PC-9 (cell line): ENCODE measurements around the gene AKNAD1. TPM values are rescaled to one million over a fixed set of nuclear protein-coding genes. Genes with fewer than 3 reads are reported as not detected.

Experiments
- BruUV-seq: library from RNA; stranded (reverse); fragments of 400-500 nt; replicated peaks from 2 replicates; lab custom pipeline; 2021; lab: Mats Ljungman, UMichigan
- CTCF ChIA-PET: fragments of 300-600 bp; sonication (Branson Sonifier 250); formaldehyde crosslinking; loops from one replicate; lab custom pipeline; 2022; ENCODE audit warnings: antibody characterized with exemption; lab: Charles Lee
- POLR2A ChIA-PET: fragments of 300-600 bp; sonication (Branson Sonifier 250); formaldehyde crosslinking; loops from one replicate; lab custom pipeline; 2022; ENCODE audit warnings: antibody characterized with exemption; ENCODE audit not compliant: unreplicated experiment; lab: Charles Lee
- DNase-seq, 2 experiments: peaks; one replicate each; pipeline versions ENCODE4 v3.0.0 to v3.0.0-alpha.2; 2015 to 2022; ENCODE audit warnings: mixed read lengths in 1 of 2
- H2AFZ ChIP-seq: fragments of 200-600 bp; sonication (generic); 2 replicates; pipeline ENCODE4 v1.8.1; 2017; ENCODE audit warnings: antibody characterized with exemption
- H3F3A ChIP-seq: fragments of 200-600 bp; sonication (generic); 2 replicates; pipeline ENCODE4 v1.8.1; 2017; ENCODE audit warnings: antibody characterized with exemption, mild to moderate bottlenecking, low read depth; ENCODE audit not compliant: insufficient read depth
- H3K27ac ChIP-seq: fragments of 200-600 bp; sonication (generic); 2 replicates; pipeline ENCODE4 v1.6.1; 2016; ENCODE audit warnings: mixed run types
- H3K27me3 ChIP-seq: fragments of 200-600 bp; sonication (generic); 2 replicates; pipeline ENCODE4 v1.6.1; 2016; ENCODE audit warnings: low read depth, mixed run types; ENCODE audit not compliant: insufficient read depth
- H3K36me3 ChIP-seq: fragments of 200-600 bp; sonication (generic); 2 replicates; pipeline ENCODE4 v1.6.1; 2016; ENCODE audit warnings: low read depth, mixed run types
- H3K4me1 ChIP-seq: fragments of 200-600 bp; sonication (generic); replicated peaks from 2 replicates; pipeline ENCODE4 v1.6.1; 2016; ENCODE audit warnings: mixed run types; ENCODE audit not compliant: insufficient read depth
- H3K4me2 ChIP-seq: fragments of 200-600 bp; sonication (generic); 2 replicates; pipeline ENCODE4 v1.6.1; 2017; ENCODE audit warnings: mixed run types
- H3K4me3 ChIP-seq: fragments of 200-600 bp; sonication (generic); 2 replicates; pipeline ENCODE4 v1.6.1; 2016; ENCODE audit warnings: mixed run types
- H3K79me2 ChIP-seq: fragments of 200-600 bp; sonication (generic); 2 replicates; pipeline ENCODE4 v1.6.1; 2017; ENCODE audit warnings: low read depth, mixed run types
- H3K9me2 ChIP-seq: fragments of 200-600 bp; sonication (generic); 2 replicates; pipeline ENCODE4 v1.8.1; 2017; ENCODE audit warnings: mild to moderate bottlenecking; ENCODE audit not compliant: insufficient read depth
- H3K9me3 ChIP-seq: fragments of 200-600 bp; sonication (generic); 2 replicates; pipeline ENCODE4 v1.8.1; 2016; ENCODE audit warnings: low read depth; ENCODE audit not compliant: insufficient read depth
- H4K20me1 ChIP-seq: fragments of 200-600 bp; sonication (generic); 2 replicates; pipeline ENCODE4 v1.8.1; 2017; ENCODE audit not compliant: insufficient read depth
- CTCF ChIP-seq: fragments of 200-600 bp; sonication (generic); conservative IDR thresholded peaks from 2 replicates; pipeline ENCODE4 v1.6.1; 2017; ENCODE audit warnings: mixed run types, antibody characterized with exemption, mild to moderate bottlenecking, moderate library complexity
- EZH2 ChIP-seq: fragments of 200-600 bp; sonication (generic); IDR thresholded peaks from 2 replicates; pipeline ENCODE4 v1.8.0; 2017; ENCODE audit warnings: antibody characterized with exemption, low read depth
- intact Hi-C: fragments of 100-400 bp; cut with micrococcal nuclease; formaldehyde crosslinking; loops from one replicate; pipeline ENCODE4 v1.10.0; 2022; ENCODE audit not compliant: unreplicated experiment
- total RNA-seq: library from RNA; stranded (reverse); gene quantifications from 2 replicates; pipeline ENCODE4 v1.2.3, GENCODE V29; 2021

The AKNAD1 gene
- total RNA-seq, 1 experiment from 2014 or later, result not detected

GRCh38 chr1:108845991-108846390, 10.9 kb downstream of the AKNAD1 start:
- H3K9me3 ChIP-seq, result no peaks in the 10 kb centered on the region
- H3F3A ChIP-seq, result no peaks in the 10 kb centered on the region
- no peaks in the 10 kb centered on the region for H4K20me1 ChIP-seq
- no peak overlapping the region for H3K4me2 ChIP-seq
- BruUV-seq, result no TSS peak
- H3K36me3 ChIP-seq, result no peaks in the 10 kb centered on the region
- ChIA-PET POLR2A (no interaction called here), CTCF (no interaction called here)
- intact Hi-C loops, result no loop called here
- H3K27ac ChIP-seq, result no peak overlapping the region
- H3K4me3 ChIP-seq, result no peak overlapping the region
- no peaks in the 10 kb centered on the region for H3K79me2 ChIP-seq
- no peak for TF ChIP-seq CTCF
- no peak for TF ChIP-seq EZH2
- no peaks in the 10 kb centered on the region; the same call in 1 of the 2 replicates for H3K9me2 ChIP-seq
- H3K27me3 ChIP-seq, result no peaks in the 10 kb centered on the region
- 0 out of 2 replicates have a peak overlapping the region, but pooled peaks have one; percentile 18 for H2AFZ ChIP-seq
- H3K4me1 ChIP-seq, result no peaks in the 10 kb centered on the region
- no peak for DNase-seq

GRCh38 chr1:108845446-108845845, 11.4 kb downstream of the AKNAD1 start:
- H3K4me1 ChIP-seq, result no peaks in the 10 kb centered on the region
- H3K27ac ChIP-seq, result no peak overlapping the region
- H3F3A ChIP-seq, result no peaks in the 10 kb centered on the region
- no peaks in the 10 kb centered on the region for H3K79me2 ChIP-seq
- no peaks in the 10 kb centered on the region for H3K36me3 ChIP-seq
- intact Hi-C loops, result no loop called here
- no peak overlapping the region for H3K4me3 ChIP-seq
- H3K9me2 ChIP-seq, result no peaks in the 10 kb centered on the region; the same call in 1 of the 2 replicates
- H3K27me3 ChIP-seq, result no peaks in the 10 kb centered on the region
- ChIA-PET CTCF (interaction anchor here (0.9 kb wide), 1 partner anchor 17 kb away, joined by 3 read pairs; no protein-coding TSS in a partner anchor), POLR2A (no interaction called here)
- TF ChIP-seq CTCF (no peak), EZH2 (no peak)
- H3K9me3 ChIP-seq, result no peaks in the 10 kb centered on the region
- no peak for DNase-seq
- BruUV-seq, result no TSS peak
- H2AFZ ChIP-seq, result no peak overlapping the region
- no peaks in the 10 kb centered on the region for H4K20me1 ChIP-seq
- no peak overlapping the region for H3K4me2 ChIP-seq

GRCh38 chr1:108843390-108844137, 13.3 kb downstream of the AKNAD1 start:
- POLR2A ChIA-PET, result no interaction called here
- CTCF ChIA-PET, result interaction anchor here (0.6 kb wide), 2 partner anchors 22 to 29 kb away, joined by 4 to 6 read pairs; no protein-coding TSS in a partner anchor
- Histone ChIP-seq H4K20me1 (no peaks in the 10 kb centered on the region), H3K79me2 (no peaks in the 10 kb centered on the region), H3K27ac (no peak overlapping the region), H3K36me3 (no peaks in the 10 kb centered on the region), H2AFZ (no peak overlapping the region), H3K9me3 (no peaks in the 10 kb centered on the region), H3K4me1 (no peaks in the 10 kb centered on the region), H3K27me3 (no peaks in the 10 kb centered on the region), H3K9me2 (no peaks in the 10 kb centered on the region; the same call in 1 of the 2 replicates), H3F3A (no peaks in the 10 kb centered on the region), H3K4me3 (no peak overlapping the region), H3K4me2 (no peak overlapping the region)
- intact Hi-C loops, result no loop called here
- no TSS peak for BruUV-seq
- TF ChIP-seq CTCF (no peak), EZH2 (no peak)
- no peak for DNase-seq
